DMS79 treated with DMSO at 0.1 percent for 48 hours (cell line): ENCODE measurements around the gene PDE5A.
"Not testable (repeated sequence)": the region's sequence is repeated elsewhere in the genome, so short reads cannot be mapped to it uniquely, and the experiment has no call there.

Experiments
- DNase-seq: peaks from one replicate; lab custom pipeline; 2025; lab: John Stamatoyannopoulos, UW

The PDE5A gene

GRCh38 chr4:119470021-119470736, 158.4 kb downstream of the PDE5A start:
- not testable (repeated sequence) for DNase-seq

GRCh38 chr4:119469039-119469438, 159.6 kb downstream of the PDE5A start:
- DNase-seq = not testable (repeated sequence)

- DNase-seq = not testable (repeated sequence)
Observed at GRCh38 chr4:119462733-119463132, 165.9 kb downstream of the PDE5A start.

- peak; percentile 13 for DNase-seq
Observed at GRCh38 chr4:119455734-119456133, 172.9 kb downstream of the PDE5A start.

- peak; percentile 52 for DNase-seq
Observed at GRCh38 chr4:119454491-119455270, 173.9 kb downstream of the PDE5A start.

- DNase-seq = not testable (repeated sequence)
Observed at GRCh38 chr4:119454151-119454490, 174.5 kb downstream of the PDE5A start.

- not testable (repeated sequence) for DNase-seq
Observed at GRCh38 chr4:119453286-119453685, 175.3 kb downstream of the PDE5A start.

GRCh38 chr4:119449851-119450250, 178.8 kb downstream of the PDE5A start:
- DNase-seq = not testable (repeated sequence)
